ENCODE measurements around the gene PLPPR3.
"Not testable (repeated sequence)": the region's sequence is repeated elsewhere in the genome, so short reads cannot be mapped to it uniquely, and the experiment has no call there.

The PLPPR3 gene

GRCh38 chr19:850979-851335, 29.2 kb upstream of the PLPPR3 start:
- no peaks in the 10 kb centered on the region for H3K9me3 Mint-ChIP-seq
- peaks cover 20% of the 10 kb centered on the region for H3K27me3 Mint-ChIP-seq (ENCODE audit: low read depth, poor library complexity)
- no peaks in the 10 kb centered on the region for H3K36me3 Mint-ChIP-seq (ENCODE audit: low read depth)
- H3K27ac Mint-ChIP-seq, result no peak overlapping the region
- peaks cover 18% of the 10 kb centered on the region for H3K4me1 Mint-ChIP-seq
- H3K4me3 Mint-ChIP-seq, result no peak overlapping the region
- no peak for TF ChIP-seq CTCF (IDR thresholded peaks at IDR 0.05)
- no peak for DNase-seq

- no peak for DNase-seq
- no peak overlapping the region for H3K4me3 Mint-ChIP-seq
- H3K36me3 Mint-ChIP-seq (ENCODE audit: low read depth), result no peaks in the 10 kb centered on the region
- peaks cover 23% of the 10 kb centered on the region for H3K4me1 Mint-ChIP-seq
- H3K27me3 Mint-ChIP-seq (ENCODE audit: low read depth, poor library complexity), result peaks cover 24% of the 10 kb centered on the region
- no peak overlapping the region for H3K27ac Mint-ChIP-seq
- no peak for TF ChIP-seq CTCF (IDR thresholded peaks at IDR 0.05)
- H3K9me3 Mint-ChIP-seq, result no peaks in the 10 kb centered on the region
Observed at GRCh38 chr19:850221-850978, 28.6 kb upstream of the PLPPR3 start.

- H3K9me3 Mint-ChIP-seq; H3K4me3 Mint-ChIP-seq; H3K36me3 Mint-ChIP-seq (ENCODE audit: low read depth); DNase-seq; H3K27ac Mint-ChIP-seq: not testable (repeated sequence)
- H3K4me1 Mint-ChIP-seq, result peaks cover 27% of the 10 kb centered on the region
- H3K27me3 Mint-ChIP-seq (ENCODE audit: low read depth, poor library complexity), result peaks cover 30% of the 10 kb centered on the region
Observed at GRCh38 chr19:849195-849594, 27.4 kb upstream of the PLPPR3 start.

- H3K27me3 Mint-ChIP-seq (ENCODE audit: low read depth, poor library complexity), result peaks cover 32% of the 10 kb centered on the region
- no peak overlapping the region for H3K27ac Mint-ChIP-seq
- H3K4me3 Mint-ChIP-seq, result no peak overlapping the region
- no peaks in the 10 kb centered on the region for H3K9me3 Mint-ChIP-seq
- H3K4me1 Mint-ChIP-seq, result peaks cover 27% of the 10 kb centered on the region
- DNase-seq, result no peak
- TF ChIP-seq CTCF (IDR thresholded peaks at IDR 0.05), result no peak
- no peaks in the 10 kb centered on the region for H3K36me3 Mint-ChIP-seq (ENCODE audit: low read depth)
Observed at GRCh38 chr19:848386-848921, 26.7 kb upstream of the PLPPR3 start.

GRCh38 chr19:845707-846521, 24.2 kb upstream of the PLPPR3 start:
- H3K4me3 Mint-ChIP-seq, result no peak overlapping the region

More at GRCh38 chr19:845707-846521, 24.2 kb upstream of the PLPPR3 start:
- peaks cover 33% of the 10 kb centered on the region for H3K4me1 Mint-ChIP-seq
- DNase-seq, result no peak
- TF ChIP-seq CTCF (IDR thresholded peaks at IDR 0.05), result no peak
- peaks cover 53% of the 10 kb centered on the region for H3K27me3 Mint-ChIP-seq (ENCODE audit: low read depth, poor library complexity)
- H3K9me3 Mint-ChIP-seq, result no peaks in the 10 kb centered on the region
- H3K36me3 Mint-ChIP-seq (ENCODE audit: low read depth), result no peaks in the 10 kb centered on the region
- H3K27ac Mint-ChIP-seq, result no peak overlapping the region

All from nephron progenitor cell (in vitro differentiated cells).